NCI-H2081 treated with DMSO at 0.1 percent for 48 hours (cell line): Measurements from ENCODE around the gene RGS14.
A peak's percentile ranks its signal among the peaks of the same experiment; 100 is the strongest.

ENCODE experiments used
- DNase-seq: peaks from one replicate; lab custom pipeline; 2025; lab: John Stamatoyannopoulos, UW

Gene RGS14

GRCh38 chr5:177378884-177379883, 21.5 kb downstream of the RGS14 start:
- no peak for DNase-seq

GRCh38 chr5:177380805-177381126, 23.0 kb downstream of the RGS14 start:
- DNase-seq = no peak

DNA sequence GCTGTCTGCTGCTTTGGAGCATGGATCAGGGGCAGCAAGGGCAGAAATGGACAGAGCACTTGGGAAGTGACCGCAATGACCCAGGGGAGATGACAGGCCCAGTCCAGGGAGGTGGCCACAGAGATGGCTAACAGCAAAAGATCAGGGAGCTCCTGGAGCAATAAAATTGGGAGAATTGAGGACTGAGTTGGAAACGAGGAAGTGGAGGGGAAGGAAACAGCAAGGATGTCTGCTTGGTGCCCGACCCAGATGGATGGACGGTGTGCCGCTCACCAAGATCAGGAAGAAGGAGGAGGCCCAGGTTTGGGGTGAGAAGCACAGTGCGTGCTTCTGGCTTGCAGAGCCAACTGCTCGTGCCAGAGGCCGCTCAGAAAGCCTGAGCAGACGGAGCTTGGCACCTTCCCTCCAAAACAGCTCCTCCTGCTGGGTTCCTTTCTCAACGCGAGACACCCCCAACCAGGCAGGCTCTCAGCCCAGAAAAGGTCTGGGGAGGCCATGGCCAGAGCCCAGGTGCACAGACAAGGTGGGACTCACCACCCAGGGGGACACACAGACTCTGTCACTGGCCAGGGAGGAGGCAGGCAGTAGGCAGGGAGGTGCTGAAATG, 24.8 kb downstream of the RGS14 start:
- no peak for DNase-seq

DNA sequence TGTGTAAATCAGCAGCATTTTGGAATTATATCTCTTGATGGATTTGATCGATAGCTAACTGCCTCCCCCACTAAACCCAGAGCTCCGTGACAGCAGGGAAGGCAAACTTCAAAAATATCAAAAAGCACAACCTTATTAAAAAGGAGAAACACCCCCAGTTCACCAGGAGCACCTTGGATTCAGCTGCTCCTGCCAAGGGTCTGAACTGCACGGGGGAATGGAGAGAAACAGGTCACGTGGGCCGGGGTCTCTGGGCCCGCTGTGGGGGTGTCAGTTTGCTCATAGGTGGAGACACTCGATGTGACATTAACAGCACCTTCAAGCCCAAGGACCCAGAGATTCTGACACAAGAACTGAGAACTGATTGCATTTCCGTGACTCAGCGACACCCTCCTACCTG, 25.5 kb downstream of the RGS14 start:
- no peak for DNase-seq

- no peak for DNase-seq
Observed at GRCh38 chr5:177384134-177384533, 26.4 kb downstream of the RGS14 start, which contains the start of gene SLC34A1. Gene SLC34A1 (plus strand): TSS chr5:177384434. CDS start chr5:177385742, 1,308 bp downstream.

- no peak for DNase-seq
Observed at GRCh38 chr5:177385720-177386119, 28.0 kb downstream of the RGS14 start.

GRCh38 chr5:177386542-177386941, 28.8 kb downstream of the RGS14 start:
- DNase-seq = no peak

DNA sequence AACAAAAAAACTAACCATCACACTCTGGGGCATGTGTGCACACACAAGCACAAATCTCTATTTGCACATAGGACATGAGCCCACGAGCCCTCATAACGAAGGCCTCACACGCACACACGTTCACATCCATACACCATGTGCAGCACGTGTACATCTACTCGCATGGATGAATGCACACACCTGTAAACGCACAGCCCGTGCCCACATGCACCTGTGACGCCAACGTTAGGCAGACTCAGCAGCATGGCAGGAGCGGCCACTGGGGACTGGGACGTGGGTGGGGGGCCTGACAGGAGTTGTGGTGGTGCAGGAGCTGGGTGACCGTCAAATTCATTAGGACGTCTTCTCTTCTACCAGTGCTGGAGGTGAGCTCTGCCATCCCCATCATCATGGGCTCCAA, 29.7 kb downstream of the RGS14 start:
- DNase-seq = no peak

DNA sequence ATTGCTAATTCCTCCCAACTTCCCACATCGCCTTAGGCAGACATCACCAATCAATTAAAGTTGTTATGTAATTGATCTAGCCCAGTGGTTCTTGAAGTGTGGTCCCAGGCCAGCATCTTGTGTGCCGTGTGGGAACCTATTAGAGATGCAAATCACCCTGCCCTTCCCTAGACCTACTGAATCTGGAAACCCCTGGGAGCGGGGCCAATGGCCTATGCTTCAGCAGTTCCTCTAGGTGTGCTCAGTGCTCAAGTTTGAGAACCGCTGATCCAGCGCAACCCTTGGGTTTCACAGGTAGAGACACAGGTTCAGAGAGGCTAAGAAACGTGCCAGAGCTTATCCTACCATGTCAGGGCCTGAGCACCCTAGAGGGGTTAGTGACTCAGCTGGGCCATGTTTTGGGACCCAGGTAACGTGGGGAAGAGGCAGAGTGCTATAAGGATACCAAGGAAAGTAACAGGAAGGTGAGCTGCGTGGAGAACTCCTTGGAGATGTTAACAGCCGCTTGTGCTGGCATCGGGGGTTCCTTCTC, 30.9 kb downstream of the RGS14 start:
- no peak for DNase-seq

GRCh38 chr5:177389241-177390169, 31.8 kb downstream of the RGS14 start:
- no peak for DNase-seq

- peak; percentile 63 for DNase-seq
Observed at GRCh38 chr5:177390363-177391300, 32.9 kb downstream of the RGS14 start.

GRCh38 chr5:177392765-177393164, 35.0 kb downstream of the RGS14 start:
- DNase-seq = no peak

- DNase-seq = no peak
Observed at GRCh38 chr5:177393206-177393765, 35.6 kb downstream of the RGS14 start.

DNA sequence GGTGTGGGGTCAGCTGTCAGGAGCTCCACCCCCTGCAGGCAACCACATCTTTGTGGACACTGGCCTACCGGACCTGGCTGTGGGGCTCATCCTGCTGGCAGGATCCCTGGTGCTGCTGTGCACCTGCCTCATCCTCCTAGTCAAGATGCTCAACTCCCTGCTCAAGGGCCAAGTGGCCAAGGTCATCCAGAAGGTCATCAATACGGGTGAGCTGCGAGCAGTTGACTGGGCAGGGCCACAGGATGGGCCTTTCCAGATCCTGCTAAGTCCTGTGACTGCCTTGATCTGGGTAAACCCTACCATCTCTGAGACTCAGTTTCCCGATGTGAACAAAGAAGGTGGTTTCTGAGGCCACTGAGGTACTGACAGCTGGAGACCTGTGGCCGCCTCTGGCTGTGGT, 36.3 kb downstream of the RGS14 start:
- DNase-seq = no peak

- DNase-seq = no peak
Observed at GRCh38 chr5:177396078-177396477, 38.4 kb downstream of the RGS14 start.

- no peak for DNase-seq
Observed at GRCh38 chr5:177396807-177397206, 39.1 kb downstream of the RGS14 start.

DNA sequence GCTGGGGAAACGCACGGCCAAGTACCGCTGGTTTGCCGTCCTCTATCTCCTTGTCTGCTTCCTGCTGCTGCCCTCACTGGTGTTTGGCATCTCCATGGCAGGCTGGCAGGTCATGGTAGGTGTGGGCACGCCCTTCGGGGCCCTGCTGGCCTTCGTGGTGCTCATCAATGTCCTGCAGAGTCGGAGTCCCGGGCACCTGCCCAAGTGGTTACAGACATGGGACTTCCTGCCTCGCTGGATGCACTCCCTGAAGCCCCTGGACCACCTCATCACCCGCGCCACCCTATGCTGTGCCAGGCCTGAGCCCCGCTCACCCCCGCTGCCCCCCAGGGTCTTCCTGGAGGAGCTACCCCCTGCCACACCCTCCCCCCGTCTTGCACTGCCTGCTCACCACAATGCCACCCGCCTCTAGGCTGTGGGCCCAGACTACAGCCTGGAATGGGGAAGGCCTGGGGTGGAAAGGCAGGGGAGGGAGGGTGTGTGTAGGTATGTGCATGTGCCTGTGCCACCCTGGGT, 40.2 kb downstream of the RGS14 start:
- no peak for DNase-seq

GRCh38 chr5:177399997-177400868, 42.5 kb downstream of the RGS14 start, which contains the start of gene PFN3:
Gene PFN3 (minus strand): TSS chr5:177400661. CDS start chr5:177400576, 85 bp downstream.
- DNase-seq = no peak
